GM15510 (cell line): ENCODE measurements around the gene SLC6A2.

Experiments used
- POLR2A ChIP-seq: IDR thresholded peaks from 3 replicates; pipeline ENCODE4 v1.6.1; 2011; ENCODE audit warnings: borderline replicate concordance; ENCODE audit not compliant: insufficient read length; ENCODE audit errors: extremely low read depth

The SLC6A2 gene

DNA sequence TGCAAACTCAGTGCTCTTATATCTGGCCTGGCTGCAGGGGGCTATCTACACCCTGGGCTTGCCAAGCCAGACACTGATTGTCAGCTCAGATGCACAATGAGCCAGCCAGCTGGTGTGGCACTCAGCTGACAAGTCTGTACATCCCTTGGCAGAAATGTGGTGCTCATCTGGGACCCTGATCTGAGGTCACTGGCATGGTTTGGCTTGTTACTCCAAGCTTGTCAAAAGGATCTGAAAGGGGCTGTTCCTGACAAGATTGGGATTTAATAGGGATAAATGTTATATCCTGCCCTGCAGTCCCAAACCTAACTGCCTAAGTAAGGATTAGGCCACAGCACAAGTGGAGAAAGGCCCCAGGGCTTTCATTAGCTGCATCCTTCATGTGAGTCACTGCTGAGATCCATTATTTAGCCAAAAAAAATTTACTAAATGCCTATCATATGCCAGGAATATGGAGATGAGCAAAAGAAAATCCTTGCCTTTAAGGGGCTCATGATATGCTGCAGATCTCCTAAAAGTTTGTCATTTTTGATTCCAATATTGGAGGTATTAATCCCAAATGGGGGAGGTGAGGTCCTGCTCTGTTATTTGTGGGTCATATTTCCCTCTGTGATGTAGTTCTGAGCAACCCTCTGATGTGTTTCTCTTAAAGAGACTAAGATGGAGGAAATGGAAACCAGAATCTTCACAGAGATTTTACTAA lies 6.3 kb downstream of the SLC6A2 start:
- TF ChIP-seq POLR2A = no peak

DNA sequence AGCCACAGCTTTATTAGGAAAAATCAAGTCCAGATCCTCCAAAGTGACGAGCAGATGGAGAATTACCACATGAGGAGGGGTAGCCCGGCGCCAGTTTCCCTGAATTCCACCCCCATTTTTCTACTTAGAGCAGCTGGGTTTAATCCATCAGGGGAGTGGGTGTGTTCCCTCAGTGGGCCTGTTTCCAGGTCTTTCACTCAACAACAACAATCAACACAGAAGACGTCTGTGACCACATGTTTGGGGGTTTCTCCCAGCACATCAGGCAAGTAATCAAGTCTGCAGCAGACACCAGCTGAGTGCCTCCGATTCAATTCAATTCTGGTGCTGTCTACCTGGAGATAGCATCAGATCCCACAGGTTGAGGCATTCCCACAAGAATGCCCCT lies 6.8 kb downstream of the SLC6A2 start:
- TF ChIP-seq POLR2A = no peak

DNA sequence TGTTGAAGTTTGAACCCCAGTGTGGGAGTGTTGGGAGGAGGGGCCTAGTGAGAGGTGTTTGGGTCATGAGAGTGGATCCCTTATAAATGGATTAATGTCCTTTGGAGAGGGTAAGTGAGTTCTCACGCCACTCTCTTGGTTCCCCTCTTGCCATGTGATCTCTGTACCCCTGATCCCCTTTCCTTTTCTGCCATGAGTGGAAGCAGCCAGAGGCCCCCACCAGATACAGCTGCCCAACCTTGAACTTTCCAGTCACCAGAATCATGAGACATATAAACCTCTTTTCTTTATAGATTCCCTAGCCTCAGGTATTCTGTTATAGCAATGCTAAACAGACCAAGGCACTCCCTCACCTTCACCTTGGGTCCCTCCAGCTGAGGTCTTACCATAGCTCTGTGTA lies 7.4 kb downstream of the SLC6A2 start:
- TF ChIP-seq POLR2A = no peak

DNA sequence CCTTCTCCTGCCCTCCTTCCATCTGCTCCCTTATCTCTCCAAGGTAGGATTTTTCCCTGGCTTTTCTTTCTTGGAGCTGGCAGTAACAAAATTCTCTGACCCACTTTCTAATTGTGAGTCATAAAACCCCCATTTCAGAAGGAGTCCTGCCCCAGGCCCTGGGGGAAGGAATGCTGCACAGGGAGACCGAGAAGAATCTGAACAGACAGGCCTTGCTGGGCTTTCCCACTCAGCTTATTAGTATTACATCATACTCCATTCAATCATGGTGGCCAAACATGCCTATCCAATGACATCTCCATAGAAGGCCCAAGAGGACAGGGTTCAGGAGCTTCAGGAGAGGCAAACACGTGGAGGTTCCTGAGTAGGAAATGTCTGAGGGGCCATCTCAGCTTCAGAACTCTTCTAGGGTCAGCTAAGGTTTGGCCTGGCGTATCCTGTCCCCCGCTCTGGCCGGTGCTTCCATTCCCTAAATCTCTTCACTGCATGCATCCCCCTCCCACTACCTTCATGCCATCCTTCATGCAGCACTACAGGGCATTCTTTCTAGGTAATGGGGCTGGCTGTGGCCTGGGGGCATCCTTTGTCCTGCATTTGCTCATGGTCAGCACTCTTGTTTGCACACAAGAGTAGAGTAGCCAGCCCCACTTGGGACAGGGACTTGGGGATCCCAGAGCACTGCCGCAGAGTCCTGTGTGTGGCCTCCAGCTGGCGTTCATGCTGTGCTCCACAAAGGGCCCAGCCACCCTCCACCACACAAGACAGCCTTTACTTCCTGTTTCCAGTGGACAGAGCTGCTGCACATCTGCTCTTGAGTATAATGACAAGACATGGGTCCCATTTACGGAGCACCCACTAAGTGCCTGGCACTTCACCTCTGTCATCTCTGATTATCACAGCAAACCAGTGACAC lies 8.2 kb downstream of the SLC6A2 start:
- no peak for TF ChIP-seq POLR2A

DNA sequence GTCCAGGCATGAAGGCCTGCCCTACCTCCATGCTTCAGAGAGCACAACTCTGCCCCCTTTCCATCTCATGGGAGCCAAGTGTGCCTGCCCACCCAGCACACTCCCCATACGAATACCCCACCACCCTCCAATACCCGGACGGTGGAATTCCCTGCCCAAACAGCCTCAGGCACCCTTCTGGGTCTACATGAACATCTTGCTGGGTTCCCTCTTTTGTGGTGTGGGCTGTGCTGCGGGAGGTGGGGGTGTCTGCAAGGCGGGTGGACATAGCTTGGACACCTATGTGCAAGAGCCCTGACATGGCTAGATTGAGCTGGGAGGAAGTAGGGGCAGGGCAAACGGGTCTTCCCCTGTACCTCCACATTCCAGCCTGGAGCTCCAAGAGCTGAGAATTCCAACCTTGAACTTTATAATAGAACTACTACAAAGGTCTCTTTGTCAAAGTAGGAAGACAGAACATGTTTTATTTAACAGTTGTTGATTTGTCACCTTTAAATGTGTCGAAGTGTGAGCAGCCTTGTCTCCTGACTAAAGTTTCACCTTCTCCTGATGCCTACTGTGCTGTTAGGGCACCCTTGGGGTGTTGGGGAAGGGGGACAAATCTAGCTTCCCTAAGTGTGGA lies 9.1 kb downstream of the SLC6A2 start:
- TF ChIP-seq POLR2A = no peak

DNA sequence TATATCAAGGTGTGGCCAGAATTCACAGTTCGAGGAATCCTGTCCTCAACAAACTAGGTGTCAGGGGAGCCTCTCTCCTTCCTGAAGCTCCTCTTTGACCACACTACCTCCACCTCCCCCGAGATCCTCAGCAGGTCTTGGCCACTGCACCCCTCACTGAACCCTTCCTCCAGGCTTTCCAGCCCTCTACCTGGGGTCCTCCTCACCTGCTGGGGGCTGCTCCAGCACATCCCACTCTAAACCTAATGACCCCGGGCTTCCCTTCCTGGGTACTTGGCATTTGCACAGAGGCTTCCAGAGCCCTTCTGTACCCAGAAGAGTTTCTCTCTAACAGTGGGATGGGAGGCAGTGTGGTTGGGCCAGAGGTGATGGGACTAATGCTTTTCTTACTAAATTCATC lies 9.7 kb downstream of the SLC6A2 start:
- TF ChIP-seq POLR2A = no peak

DNA sequence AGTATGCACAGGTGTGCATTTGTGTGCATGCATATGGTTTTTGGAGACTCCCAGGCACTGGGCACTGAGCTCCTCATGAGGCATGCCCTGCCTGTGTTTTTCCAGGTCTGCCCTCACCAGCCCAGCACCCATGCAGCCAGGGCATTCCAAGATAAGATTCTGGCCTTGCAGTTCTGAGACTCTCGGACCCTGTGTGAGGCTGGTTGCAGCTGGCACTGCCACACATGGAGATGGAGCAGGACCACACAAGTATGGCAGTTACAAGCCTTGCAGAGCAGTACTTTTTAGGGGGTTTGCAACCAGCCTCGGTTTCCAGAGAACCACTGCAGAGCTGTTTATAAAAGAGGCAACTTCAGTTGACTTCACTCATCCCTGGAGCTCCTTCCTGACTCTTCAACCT lies 10.2 kb downstream of the SLC6A2 start:
- TF ChIP-seq POLR2A = no peak

DNA sequence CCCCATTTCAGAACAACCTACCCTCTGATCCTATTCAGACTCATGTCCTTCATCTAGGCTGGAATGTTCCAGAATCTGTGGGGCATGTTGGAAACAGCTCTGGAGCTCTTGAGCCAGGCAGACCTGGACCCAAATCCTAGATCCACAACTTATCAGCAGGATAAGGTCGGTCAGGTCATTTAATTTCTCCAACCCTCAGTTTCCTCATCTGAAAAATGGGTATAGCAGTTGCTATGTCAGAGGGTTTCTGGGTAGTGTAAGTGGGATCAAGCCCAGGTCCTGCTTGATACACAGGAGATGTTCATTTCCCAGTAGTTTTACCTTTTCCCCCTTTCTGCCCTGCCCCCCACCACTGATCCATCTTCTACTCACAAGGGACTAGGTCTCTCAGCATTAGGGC lies 12.0 kb downstream of the SLC6A2 start:
- TF ChIP-seq POLR2A = no peak

DNA sequence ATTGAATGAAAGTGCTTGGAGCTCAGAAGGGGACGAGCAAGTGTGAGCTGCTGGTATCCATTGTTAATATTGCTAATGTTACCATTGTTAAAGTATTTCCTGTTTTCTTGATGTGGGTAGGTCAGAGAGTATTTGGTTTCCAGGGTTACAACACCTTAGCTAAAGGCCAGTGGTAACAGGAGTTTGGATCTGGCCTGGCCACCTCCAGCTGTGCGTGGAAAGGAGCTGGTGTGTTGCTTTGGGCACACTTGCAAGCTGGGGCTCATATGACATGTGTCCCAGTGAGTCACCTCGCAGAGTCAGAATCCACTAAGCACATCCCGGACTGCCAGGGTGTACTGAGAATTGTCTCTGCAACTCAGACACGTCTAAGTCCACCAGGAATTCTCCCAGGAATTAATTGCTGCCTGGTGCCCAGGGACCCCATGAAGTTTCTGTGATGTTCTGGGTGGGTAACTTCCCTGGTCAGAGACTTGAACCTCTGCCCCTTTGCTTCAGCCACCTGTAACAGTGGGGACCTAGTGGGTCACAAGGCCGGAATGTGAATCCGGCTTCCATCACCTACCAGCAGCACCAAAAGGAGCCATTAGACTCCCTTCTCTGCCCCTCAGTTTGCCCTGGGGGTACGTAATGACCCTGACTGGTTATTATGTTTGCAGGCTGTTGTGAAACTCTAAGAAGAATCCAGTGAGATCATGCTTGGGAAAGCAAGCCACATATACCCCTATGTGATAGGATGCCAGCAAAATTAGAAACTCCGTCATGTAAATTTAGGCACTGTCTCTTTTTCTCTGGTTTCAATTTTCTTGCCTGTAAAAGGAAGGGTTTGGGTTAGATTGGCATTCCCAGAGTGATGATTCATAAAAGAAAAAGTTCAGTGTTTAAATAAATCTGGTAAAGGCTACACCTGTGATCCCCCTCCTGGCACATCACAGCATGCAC lies 12.8 kb downstream of the SLC6A2 start:
- TF ChIP-seq POLR2A = no peak

DNA sequence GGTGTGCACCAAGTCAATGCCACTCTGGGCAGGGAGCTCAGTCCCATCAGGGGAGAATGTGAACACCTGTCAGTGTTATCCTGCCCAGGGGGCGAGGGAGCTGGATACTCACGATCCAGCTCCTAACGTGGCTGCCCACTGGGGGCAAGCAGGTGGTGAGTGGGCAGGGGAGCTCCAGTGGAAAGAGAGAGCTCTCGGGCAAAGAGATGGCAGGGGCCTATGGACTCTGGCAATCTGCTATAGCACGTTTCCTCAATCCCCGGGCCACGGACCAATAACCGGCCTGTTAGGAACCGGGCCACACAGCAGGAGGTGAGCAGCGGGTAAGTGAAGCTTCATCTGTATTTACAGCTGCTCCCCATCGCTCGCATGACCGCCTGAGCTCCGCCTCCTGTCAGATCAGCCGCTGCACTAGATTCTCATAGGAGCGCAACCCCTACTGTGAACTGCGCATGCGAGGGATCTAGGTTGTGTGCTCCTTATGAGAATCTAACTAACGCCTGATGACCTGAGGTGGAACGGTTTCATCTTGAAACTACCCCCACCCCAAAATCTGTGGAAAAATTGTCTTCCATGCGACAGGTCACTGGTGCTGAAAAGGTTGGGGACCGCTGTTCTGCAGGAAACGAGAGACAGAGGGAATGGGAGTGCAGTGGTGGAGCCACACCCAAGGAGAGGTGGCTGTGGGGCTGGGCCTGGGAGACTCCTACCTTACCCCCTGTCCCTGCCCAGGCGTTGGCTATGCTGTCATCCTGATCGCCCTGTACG lies 15.6 kb downstream of the SLC6A2 start:
- no peak for TF ChIP-seq POLR2A

DNA sequence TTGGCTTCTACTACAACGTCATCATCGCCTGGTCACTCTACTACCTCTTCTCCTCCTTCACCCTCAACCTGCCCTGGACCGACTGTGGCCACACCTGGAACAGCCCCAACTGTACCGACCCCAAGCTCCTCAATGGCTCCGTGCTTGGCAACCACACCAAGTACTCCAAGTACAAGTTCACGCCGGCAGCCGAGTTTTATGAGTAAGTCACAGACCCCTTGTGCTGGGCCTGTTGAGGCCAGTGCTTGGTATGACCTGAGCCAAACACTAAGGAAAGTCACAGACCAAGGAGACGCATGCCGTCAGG lies 16.1 kb downstream of the SLC6A2 start:
- TF ChIP-seq POLR2A = no peak

DNA sequence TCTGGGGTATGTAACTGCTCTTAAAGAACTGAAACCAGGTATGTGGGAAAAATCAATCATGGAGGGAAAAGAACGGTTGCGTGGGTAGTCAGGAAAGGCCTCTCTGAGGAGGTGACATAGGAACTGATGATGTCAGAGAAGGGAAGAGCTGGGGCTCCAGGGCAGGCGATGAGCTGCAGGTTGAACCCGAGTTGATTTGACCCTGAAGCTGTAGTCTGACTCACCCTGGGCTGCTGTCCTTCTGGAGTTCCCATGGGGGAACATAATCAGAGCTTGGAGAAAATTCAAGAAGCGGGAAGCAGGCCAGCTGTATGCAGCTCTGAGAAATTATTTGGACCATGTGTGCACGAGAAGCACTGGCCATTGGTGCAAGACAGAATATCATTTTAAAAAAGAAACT lies 16.7 kb downstream of the SLC6A2 start:
- no peak for TF ChIP-seq POLR2A

DNA sequence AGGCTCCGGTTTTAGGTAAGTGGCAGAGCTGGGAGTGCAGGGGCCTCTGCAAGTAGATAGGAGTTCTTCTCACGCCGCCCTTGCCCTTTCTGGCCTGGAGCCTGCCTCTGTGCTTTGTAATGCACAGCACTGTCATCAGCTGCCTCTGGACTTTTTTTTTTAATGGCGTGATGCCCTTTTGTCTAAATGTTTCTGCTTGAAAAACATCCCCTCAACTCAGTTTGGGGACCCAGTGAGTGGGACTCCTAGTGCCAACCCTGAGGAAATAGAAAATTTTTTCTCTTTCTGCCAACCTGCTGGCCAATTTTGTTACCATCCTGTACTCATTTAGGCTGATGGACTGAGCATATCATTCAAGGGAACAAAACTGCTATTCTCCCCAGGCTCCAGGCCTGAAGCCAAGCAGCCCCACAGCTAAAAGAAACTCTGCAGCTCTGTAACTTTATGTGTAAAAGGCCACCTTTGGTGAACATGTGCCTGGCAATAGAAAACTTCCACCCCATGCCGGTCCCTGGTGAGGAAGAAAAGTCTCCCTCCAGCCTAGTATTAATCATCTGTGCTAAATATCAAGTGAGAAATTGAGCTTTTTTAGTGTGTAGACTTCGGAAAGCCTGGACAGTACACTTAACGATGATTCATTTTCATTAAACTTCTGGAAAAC lies 22.5 kb downstream of the SLC6A2 start:
- TF ChIP-seq POLR2A = no peak

DNA sequence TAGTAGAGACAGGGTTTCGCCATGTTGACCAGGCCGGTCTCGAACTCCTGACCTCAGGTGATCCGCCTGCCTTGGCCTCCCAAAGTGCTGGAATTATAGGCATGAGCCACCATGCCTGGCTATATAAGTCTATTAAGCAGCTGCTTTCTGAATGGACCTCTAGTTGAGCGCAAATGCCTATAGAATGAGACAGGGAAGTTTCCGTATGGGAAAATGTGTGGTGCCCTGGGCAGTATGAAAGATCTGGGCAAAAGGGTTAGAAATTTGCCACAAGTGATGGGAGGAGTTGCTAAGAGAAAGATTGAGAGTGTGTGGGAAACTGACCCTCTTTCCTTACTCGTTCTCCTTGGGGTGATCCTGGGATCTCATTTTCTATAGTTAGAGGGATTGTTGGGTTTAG lies 26.3 kb downstream of the SLC6A2 start:
- no peak for TF ChIP-seq POLR2A

DNA sequence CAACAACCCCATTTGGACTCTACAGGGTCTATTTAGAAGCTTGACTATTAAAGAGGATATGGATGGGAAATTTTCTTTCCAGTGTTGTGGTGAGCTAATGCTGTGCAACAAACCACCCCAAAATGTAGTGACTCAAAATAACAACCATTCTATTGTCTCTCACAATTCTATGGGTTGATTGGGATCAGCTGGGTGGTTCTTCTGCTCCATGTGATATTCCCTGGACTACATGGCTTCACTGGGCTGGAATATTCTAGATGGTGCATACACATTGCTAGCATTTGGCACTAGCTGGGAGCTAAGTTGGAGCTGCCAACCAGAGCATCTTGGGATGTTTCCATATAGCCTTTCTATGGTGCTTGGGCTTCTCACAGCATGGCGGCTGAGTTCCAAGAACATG lies 30.2 kb downstream of the SLC6A2 start:
- TF ChIP-seq POLR2A = no peak
